DMS53 (cell line): ENCODE data around the gene NRN1L.
"Not testable (repeated sequence)": the region's sequence is repeated elsewhere in the genome, so short reads cannot be mapped to it uniquely, and the experiment has no call there.

ENCODE experiments used
- DNase-seq: peaks from one replicate; lab custom pipeline; 2025; lab: John Stamatoyannopoulos, UW

NRN1L gene

DNA sequence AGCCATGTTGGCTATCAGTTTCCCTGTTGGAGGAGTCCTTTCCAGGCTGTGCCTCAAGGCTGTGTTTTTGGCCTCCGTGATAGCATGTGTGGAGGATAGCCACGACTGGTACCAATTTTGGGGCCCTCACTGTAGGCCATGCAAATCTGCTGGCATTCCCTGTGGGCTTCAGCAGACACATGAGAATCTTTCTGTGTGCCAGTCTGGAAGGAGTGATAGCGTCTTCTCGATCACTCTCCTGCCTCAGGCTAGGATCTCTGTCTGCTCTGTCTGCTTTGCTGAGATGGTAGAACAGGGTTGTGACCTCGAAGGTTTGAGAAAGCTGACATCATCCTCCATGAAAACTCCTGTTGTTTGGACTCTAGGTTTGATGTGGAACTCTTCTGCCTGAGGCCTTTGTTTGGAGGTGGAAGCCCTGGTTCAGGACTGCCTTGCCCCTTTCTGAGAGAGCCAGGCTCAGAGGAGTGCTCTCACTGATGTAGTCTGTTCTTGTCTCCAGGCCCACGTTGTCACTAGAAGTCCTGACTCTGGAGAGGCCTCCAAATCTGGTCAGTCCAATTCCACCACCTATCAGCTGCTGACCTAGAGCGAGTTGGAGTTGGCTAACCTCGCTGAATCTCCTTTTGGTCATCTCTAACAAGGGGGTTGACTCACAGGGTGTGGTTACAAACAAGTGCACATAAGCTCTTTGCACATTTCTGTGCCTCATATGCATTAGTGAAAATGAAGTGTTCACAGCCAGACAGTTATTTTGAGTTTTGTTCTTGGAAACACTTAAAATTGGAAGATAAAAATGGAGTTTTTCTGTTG is 23.9 kb upstream of the NRN1L start:
- no peak for DNase-seq

DNA sequence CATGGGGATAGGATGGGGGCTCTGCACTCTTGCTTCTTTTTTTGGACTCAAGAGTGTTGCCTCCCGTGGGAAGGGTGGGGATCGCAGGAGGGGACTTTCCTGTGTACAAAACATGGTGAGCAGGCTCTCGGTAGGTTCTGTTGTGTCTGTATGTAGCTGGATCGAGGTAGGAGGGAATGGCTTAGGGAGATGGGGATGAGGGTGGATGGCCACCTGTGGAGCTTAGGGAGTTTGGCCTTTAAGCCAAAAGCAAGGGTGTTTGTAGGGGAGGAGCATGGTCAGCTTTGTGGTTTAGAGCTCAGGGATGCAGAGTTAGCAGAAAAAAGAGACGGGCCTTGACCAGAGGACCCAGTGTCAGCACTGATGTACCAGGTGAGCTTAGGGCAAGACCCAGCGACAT is 22.8 kb upstream of the NRN1L start:
- DNase-seq, result no peak

- DNase-seq, result no peak
Observed at GRCh38 chr16:67862623-67863583, 21.8 kb upstream of the NRN1L start.

GRCh38 chr16:67864044-67864443 is 20.6 kb upstream of the NRN1L start:
- DNase-seq, result not testable (repeated sequence)

DNA sequence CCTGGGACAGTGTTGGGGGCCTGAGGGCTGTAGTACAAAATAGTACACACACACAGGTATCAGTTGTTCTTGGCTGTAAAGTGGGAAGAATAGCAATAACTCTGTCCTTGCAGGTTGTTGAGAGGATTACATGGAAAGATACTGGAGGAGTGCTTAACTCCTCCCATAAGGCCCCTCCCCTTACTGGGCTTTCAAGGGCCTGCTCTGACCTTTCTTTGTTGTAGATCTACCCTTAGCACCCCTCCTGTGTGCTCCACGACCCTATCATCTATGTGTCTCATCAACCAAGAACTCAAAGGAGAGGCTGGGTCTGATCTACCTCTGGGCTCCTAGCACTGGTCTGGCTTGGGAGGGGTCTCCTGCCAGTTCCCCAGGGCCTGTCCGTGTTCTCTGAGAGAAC is 20.1 kb upstream of the NRN1L start:
- DNase-seq, result no peak

GRCh38 chr16:67865318-67865717 is 19.4 kb upstream of the NRN1L start:
- peak; percentile 73 for DNase-seq

GRCh38 chr16:67868290-67868689 is 16.4 kb upstream of the NRN1L start:
- DNase-seq, result no peak

- DNase-seq, result no peak
Observed at GRCh38 chr16:67869653-67870052, 15.0 kb upstream of the NRN1L start.

DNA sequence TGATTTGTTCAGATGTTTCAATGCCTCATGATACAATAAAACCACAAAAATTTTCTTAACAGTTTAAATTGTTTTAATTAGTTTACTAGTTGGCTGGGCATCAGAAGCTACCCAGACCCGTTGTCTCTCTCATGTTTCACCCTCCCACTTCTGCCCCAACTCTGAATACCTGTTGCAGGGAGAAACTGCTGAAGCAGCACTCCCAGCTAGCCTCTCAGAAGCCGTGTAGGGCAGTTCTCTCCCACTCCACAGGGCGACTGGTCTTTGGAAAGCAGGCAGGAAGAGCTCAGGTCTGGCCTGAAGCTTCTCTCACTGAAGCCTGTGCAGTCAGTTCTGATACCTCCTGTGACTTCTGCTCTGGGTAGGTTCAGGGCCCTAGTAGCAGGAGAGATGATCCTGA is 13.4 kb upstream of the NRN1L start:
- DNase-seq, result peak; percentile 25

- peak; percentile 14 for DNase-seq
Observed at GRCh38 chr16:67872131-67872630, 12.5 kb upstream of the NRN1L start.

DNA sequence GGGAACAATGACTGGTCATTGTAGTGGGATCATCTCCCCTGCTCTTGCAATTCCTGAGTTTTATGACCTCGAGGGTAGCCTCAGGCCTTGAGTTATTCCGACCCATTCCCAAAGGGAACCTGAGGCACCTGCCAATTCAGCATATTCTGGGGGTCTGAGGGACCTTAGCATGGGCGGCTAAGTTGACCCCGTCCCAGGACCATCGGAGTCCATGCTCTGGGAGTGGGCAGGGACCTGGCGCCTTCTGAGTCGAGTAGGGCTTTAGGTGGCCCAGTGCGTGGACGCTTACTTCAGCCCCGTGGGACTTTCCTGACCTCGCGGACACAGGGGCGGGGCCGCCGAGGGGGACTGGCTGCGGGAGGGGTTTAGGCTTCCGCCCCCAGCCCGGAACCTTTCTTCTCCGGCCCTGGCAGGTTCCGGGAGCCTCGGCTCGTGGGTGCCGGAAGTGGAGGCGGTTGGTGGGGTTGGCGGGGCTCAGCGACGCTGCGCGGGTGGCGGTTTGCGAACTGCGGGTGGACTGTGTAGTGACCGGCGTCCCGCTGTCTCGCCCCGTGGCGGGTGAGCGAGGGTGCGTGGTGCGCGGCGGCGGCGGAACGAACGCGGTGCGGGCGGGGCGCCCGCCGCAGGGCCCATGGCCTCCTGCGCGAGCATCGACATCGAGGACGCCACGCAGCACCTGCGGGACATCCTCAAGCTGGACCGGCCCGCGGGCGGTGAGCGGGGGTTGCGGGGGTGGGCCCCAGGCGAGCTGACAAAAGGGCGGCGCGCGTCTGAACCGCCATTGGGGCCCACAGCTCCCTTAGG is 11.9 kb upstream of the NRN1L start, which contains the start of gene EDC4:
Gene EDC4 (plus strand): TSS at position 422 of the 804 bp plus-strand sequence. CDS start 210 bp downstream, at position 632.
- peak; percentile 90 for DNase-seq

- DNase-seq, result peak; percentile 27
Observed at GRCh38 chr16:67873435-67874370, 11.0 kb upstream of the NRN1L start.

DNA sequence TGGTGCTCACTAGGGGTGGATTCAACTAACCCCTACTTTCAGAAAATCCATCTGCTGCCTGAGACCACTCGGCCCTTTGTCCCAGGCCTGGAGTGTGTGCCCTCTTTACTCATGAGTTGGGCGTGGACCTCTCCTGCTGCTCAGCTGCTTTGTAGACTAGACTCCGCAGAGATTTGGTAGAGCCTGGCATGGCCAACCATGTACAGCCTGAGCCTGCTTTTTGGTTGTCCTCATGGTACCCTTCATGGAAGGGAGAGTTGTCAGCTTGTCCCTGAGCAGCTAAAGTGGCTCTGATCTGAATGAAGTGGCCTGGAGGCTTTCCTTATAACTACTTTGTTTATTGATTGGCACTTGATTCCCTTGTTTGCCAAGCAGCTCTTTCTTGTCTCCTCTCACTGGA is 10.3 kb upstream of the NRN1L start:
- DNase-seq, result no peak

- no peak for DNase-seq
Observed at GRCh38 chr16:67877064-67877463, 7.6 kb upstream of the NRN1L start.

DNA sequence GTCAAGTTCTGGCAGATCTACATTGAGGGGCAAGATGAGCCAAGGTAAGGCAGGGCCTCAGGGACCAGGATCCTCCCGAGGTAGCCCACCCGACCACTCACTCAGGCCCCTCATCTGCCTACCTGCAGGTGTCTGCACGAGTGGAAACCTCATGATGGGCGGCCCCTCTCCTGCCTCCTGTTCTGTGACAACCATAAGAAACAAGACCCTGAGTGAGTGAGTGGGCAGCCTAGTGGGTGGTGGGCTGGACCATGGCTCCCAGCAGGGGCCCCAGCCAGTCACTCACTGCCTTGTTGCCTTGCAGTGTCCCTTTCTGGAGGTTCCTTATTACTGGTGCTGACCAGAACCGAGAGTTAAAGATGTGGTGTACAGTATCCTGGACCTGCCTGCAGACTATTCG is 6.5 kb upstream of the NRN1L start:
- DNase-seq, result no peak

DNA sequence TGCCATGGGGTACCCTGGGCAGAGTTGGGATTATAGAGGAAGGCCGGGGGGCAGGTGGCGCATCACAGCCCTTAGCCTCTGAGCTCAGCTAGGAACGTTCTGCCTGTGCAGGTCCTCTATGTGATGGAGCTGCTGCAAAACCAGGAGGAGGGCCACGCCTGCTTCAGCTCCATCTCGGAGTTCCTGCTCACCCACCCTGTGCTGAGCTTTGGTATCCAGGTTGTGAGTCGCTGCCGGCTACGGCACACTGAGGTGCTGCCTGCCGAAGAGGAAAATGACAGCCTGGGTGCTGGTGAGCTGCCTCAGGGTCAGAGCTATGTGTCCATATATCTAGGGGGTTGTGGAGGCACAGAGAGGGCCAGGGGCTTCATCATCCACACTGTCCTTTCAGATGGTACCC is 5.8 kb upstream of the NRN1L start:
- no peak for DNase-seq

DNA sequence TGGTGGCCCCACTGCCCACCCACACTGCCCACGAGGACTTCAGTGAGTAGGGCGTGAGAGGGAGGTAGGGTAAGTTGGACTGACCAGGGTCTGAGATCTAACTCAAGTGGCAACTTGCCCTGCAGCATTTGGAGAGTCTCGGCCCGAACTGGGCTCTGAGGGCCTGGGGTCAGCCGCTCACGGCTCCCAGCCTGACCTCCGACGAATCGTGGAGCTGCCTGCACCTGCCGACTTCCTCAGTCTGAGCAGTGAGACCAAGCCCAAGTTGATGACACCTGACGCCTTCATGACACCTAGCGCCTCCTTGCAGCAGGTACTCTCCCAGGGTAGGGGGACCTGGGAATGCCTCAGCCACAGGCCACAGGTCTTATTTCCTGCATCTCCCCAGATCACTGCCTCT is 5.2 kb upstream of the NRN1L start:
- no peak for DNase-seq

DNA sequence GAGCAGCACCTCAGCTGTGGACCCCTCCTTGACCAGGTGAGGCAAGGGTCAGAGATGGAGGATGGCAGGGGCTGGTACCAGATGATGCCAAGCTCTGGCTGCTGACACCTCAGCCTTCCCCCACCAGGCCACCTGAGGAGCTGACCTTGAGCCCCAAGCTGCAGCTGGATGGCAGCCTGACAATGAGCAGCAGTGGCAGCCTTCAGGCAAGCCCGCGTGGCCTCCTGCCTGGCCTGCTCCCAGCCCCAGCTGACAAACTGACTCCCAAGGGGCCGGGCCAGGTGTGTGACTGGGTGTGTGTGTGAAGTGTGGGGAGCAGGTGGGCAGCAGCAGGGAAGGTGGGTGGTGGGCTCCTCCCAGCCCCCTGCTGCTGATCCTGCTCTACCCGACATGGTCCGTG is 4.7 kb upstream of the NRN1L start:
- no peak for DNase-seq

DNA sequence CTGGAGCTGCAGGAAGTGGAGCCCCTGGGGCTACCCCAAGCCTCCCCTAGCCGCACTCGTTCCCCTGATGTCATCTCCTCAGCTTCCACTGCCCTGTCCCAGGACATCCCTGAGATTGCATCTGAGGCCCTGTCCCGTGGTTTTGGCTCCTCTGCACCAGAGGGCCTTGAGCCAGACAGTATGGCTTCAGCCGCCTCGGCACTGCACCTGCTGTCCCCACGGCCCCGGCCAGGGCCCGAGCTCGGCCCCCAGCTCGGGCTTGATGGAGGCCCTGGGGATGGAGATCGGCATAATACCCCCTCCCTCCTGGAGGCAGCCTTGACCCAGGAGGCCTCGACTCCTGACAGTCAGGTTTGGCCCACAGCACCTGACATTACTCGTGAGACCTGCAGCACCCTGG is 4.1 kb upstream of the NRN1L start:
- no peak for DNase-seq

DNA sequence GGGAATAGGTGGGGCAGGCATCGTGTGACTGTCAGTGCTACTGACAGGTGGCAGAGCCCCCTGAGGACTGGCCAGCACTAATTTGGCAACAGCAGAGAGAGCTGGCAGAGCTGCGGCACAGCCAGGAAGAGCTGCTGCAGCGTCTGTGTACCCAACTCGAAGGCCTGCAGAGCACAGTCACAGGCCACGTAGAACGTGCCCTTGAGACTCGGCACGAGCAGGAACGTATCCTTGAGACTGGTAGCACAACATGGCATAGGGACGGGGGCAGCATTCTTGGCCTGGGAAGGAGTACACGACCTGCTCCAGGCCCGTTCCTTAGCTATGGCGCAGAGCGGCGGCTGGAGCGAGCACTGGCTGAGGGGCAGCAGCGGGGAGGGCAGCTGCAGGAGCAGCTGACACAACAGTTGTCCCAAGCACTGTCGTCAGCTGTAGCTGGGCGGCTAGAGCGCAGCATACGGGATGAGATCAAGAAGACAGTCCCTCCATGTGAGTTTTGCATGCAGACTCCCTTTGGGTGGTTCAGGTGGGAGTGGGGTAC is 3.0 kb upstream of the NRN1L start:
- DNase-seq, result no peak
